ENCODE data around the gene SCN10A. TPM values are rescaled to one million over a fixed set of nuclear protein-coding genes. Genes with fewer than 3 reads are reported as not detected.

Gene SCN10A
- total RNA-seq, 1 donor: not detected

GRCh38 chr3:38684546-38684945, 131.5 kb downstream of the SCN10A start:
- no peak overlapping the region for H3K4me3 ChIP-seq (ENCODE audit: low read depth, low read length)
- TF ChIP-seq CTCF (IDR thresholded peaks at IDR 0.05; ENCODE audit: insufficient read depth, low read length): no peak
- no peak for DNase-seq (ENCODE audit: low read depth)

GRCh38 chr3:38669668-38670067, 146.3 kb downstream of the SCN10A start:
- TF ChIP-seq CTCF (IDR thresholded peaks at IDR 0.05; ENCODE audit: insufficient read depth, low read length): no peak
- H3K4me3 ChIP-seq (ENCODE audit: low read depth, low read length): no peak overlapping the region
- no peak for DNase-seq (ENCODE audit: low read depth)

- peak; percentile 30 for TF ChIP-seq CTCF (IDR thresholded peaks at IDR 0.05; ENCODE audit: insufficient read depth, low read length)
Observed at GRCh38 chr3:38662544-38662943, 153.5 kb downstream of the SCN10A start.

GRCh38 chr3:38658841-38659240, 157.2 kb downstream of the SCN10A start:
- DNase-seq (ENCODE audit: low read depth): no peak
- H3K4me3 ChIP-seq (ENCODE audit: low read depth, low read length): no peak overlapping the region
- no peak for TF ChIP-seq CTCF (IDR thresholded peaks at IDR 0.05; ENCODE audit: insufficient read depth, low read length)

More at GRCh38 chr3:38662544-38662943, 153.5 kb downstream of the SCN10A start:
- no peak overlapping the region for H3K4me3 ChIP-seq (ENCODE audit: low read depth, low read length)
- peak; percentile 45 for DNase-seq (ENCODE audit: low read depth)

- no peak for TF ChIP-seq CTCF (IDR thresholded peaks at IDR 0.05; ENCODE audit: insufficient read depth, low read length)
- H3K4me3 ChIP-seq (ENCODE audit: low read depth, low read length): no peak overlapping the region
- DNase-seq (ENCODE audit: low read depth): no peak
Observed at GRCh38 chr3:38657369-38657768, 158.6 kb downstream of the SCN10A start.

GRCh38 chr3:38655708-38656300, 160.2 kb downstream of the SCN10A start:
- TF ChIP-seq CTCF (IDR thresholded peaks at IDR 0.05; ENCODE audit: insufficient read depth, low read length): peak; percentile 51
- DNase-seq (ENCODE audit: low read depth): peak; percentile 39

More at GRCh38 chr3:38655708-38656300, 160.2 kb downstream of the SCN10A start:
- no peak overlapping the region for H3K4me3 ChIP-seq (ENCODE audit: low read depth, low read length)

Measured in fibroblast of the aortic adventitia (primary cell).